Measurements from ENCODE around the gene TMEM178B.

DNA sequence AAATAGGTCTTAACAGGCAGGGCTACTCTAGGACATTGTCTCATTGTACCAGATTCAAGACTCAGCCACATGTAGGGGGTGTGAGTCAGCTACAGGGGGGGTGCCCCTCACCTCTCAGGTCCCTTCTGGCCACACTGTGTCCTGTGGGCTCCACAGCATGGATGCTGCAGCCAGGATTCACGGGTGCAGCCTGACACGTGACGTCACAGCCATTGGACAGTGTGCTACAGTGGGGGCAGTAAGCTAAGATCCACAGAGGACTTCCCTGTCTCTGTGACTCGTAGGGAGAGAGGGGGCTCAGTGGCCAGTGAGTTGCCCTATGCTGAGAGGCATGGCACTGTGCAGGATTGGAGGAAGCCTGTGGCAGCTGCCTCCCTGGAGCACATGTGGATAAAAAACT is 77.9 kb downstream of the TMEM178B start:
- TF ChIP-seq CTCF (IDR thresholded peaks at IDR 0.05), result no peak
- TF ChIP-seq EZH2 (IDR thresholded peaks at IDR 0.05; ENCODE audit: borderline replicate concordance, insufficient read depth, low read depth, low read length, poor library complexity, severe bottlenecking), result no peak

Measured in B cell (primary cell).